Measurements from ENCODE around the gene TMA7.

The TMA7 gene

GRCh38 chr3:48432411-48433371, 7.4 kb upstream of the TMA7 start (continued):
- TF ChIP-seq CTCF (tag by site-specific recombination; IDR thresholded peaks at IDR 0.05) (peak; percentile 71; the same call in 1 of the 2 replicates), ZNF274 (IDR thresholded peaks at IDR 0.05; ENCODE audit: low read length) (no peak), ZNF274 (tag by site-specific recombination; IDR thresholded peaks at IDR 0.05; ENCODE audit: borderline replicate concordance) (no peak), ZNF112 (tag by site-specific recombination; IDR thresholded peaks at IDR 0.05) (no peak), ZNF157 (tag by site-specific recombination; IDR thresholded peaks at IDR 0.05) (no peak), ZBTB20 (tag by site-specific recombination; IDR thresholded peaks at IDR 0.05) (0 out of 2 replicates have a peak, but pooled peaks have one; percentile 15), ZSCAN30 (tag by site-specific recombination; IDR thresholded peaks at IDR 0.05) (no peak), SCRT2 (tag by site-specific recombination; IDR thresholded peaks at IDR 0.05) (peak; percentile 73), TRIM28 (IDR thresholded peaks at IDR 0.05; ENCODE audit: borderline replicate concordance, low read length) (no peak), PRDM10 (tag by site-specific recombination; IDR thresholded peaks at IDR 0.05) (peak; percentile 71), ZNF398 (tag by site-specific recombination; IDR thresholded peaks at IDR 0.05) (0 out of 2 replicates have a peak, but pooled peaks have one; percentile 2), ZNF211 (tag by site-specific recombination; IDR thresholded peaks at IDR 0.05; ENCODE audit: low read depth) (no peak), ATF2 (tag by site-specific recombination; IDR thresholded peaks at IDR 0.05; ENCODE audit: low read depth) (no peak), ZNF76 (tag by site-specific recombination; IDR thresholded peaks at IDR 0.05; ENCODE audit: borderline replicate concordance, low read depth) (no peak), ZNF148 (tag by site-specific recombination; IDR thresholded peaks at IDR 0.05; ENCODE audit: borderline replicate concordance) (no peak), KLF7 (tag by site-specific recombination; IDR thresholded peaks at IDR 0.05; ENCODE audit: borderline replicate concordance) (no peak), ZBTB1 (tag by site-specific recombination; IDR thresholded peaks at IDR 0.05) (no peak), ZNF362 (tag by site-specific recombination; IDR thresholded peaks at IDR 0.05) (no peak), ZNF791 (tag by site-specific recombination; IDR thresholded peaks at IDR 0.05) (no peak)
